PFSK-1 (cell line): ENCODE data around the gene COL8A1.

ENCODE experiments used
- FOXP2 ChIP-seq: optimal IDR thresholded peaks from 2 replicates; pipeline ENCODE3; 2011; ENCODE audit warnings: borderline replicate concordance, control low read depth, inconsistent platforms; ENCODE audit not compliant: insufficient read depth; ENCODE audit errors: extremely low read length, extremely low read depth
- POLR2AphosphoS5 ChIP-seq: IDR thresholded peaks from 2 replicates; pipeline ENCODE4 v1.6.1; 2012; ENCODE audit warnings: low read depth, mild to moderate bottlenecking, control low read depth, low read length, moderate library complexity
- REST ChIP-seq, 2 experiments: IDR thresholded peaks; 2 replicates each; pipeline versions ENCODE4 v1.6.1 to v1.8.0; 2011 to 2012; ENCODE audit warnings: low read depth in 2 of 2, low read length in 2 of 2, control low read depth in 1 of 2, inconsistent platforms in 1 of 2, mild to moderate bottlenecking in 1 of 2, moderate library complexity in 1 of 2; ENCODE audit not compliant: insufficient read depth in 1 of 2
- SIN3A ChIP-seq: IDR thresholded peaks from 2 replicates; pipeline ENCODE4 v1.6.1; 2012; ENCODE audit warnings: mild to moderate bottlenecking, low read length, moderate library complexity, borderline replicate concordance; ENCODE audit not compliant: insufficient read depth
- TAF1 ChIP-seq: IDR thresholded peaks from 2 replicates; pipeline ENCODE4 v1.6.1; 2012; ENCODE audit warnings: low read length, control low read depth, borderline replicate concordance; ENCODE audit not compliant: insufficient read depth

The COL8A1 gene

GRCh38 chr3:99761415-99762165 is 123.2 kb downstream of the COL8A1 start:
- TF ChIP-seq REST (IDR thresholded peaks at IDR 0.05; ENCODE audit: insufficient read depth in 1 of 2, low read depth in 2 of 2, low read length in 2 of 2): no peak
- no peak for TF ChIP-seq POLR2AphosphoS5
- no peak for TF ChIP-seq TAF1
- TF ChIP-seq FOXP2: no peak
- TF ChIP-seq SIN3A: no peak

- TF ChIP-seq SIN3A: no peak
- no peak for TF ChIP-seq POLR2AphosphoS5
- no peak for TF ChIP-seq TAF1
- no peak for TF ChIP-seq REST (IDR thresholded peaks at IDR 0.05; ENCODE audit: insufficient read depth in 1 of 2, low read depth in 2 of 2, low read length in 2 of 2)
- TF ChIP-seq FOXP2: no peak
Measured at GRCh38 chr3:99762901-99763300, 124.5 kb downstream of the COL8A1 start.

- TF ChIP-seq POLR2AphosphoS5 (no peak), REST (IDR thresholded peaks at IDR 0.05; ENCODE audit: insufficient read depth in 1 of 2, low read depth in 2 of 2, low read length in 2 of 2) (no peak)
Measured at GRCh38 chr3:99764377-99764776, 126.0 kb downstream of the COL8A1 start.

- TF ChIP-seq POLR2AphosphoS5: no peak
- no peak for TF ChIP-seq SIN3A
- no peak for TF ChIP-seq FOXP2
- TF ChIP-seq TAF1: no peak
- no peak for TF ChIP-seq REST (IDR thresholded peaks at IDR 0.05; ENCODE audit: insufficient read depth in 1 of 2, low read depth in 2 of 2, low read length in 2 of 2)
Measured at GRCh38 chr3:99765042-99765942, 126.9 kb downstream of the COL8A1 start.
